ENCODE results near the gene COL5A1. TPM values are rescaled to one million over a fixed set of nuclear protein-coding genes. Genes with fewer than 3 reads are reported as not detected.

Gene COL5A1
- polyA plus RNA-seq, 5 donors, result 130 to 279 (median 160) TPM

- DNase-seq, result no peak
Observed at GRCh38 chr9:134813841-134814240, 172.2 kb downstream of the COL5A1 start.

DNA sequence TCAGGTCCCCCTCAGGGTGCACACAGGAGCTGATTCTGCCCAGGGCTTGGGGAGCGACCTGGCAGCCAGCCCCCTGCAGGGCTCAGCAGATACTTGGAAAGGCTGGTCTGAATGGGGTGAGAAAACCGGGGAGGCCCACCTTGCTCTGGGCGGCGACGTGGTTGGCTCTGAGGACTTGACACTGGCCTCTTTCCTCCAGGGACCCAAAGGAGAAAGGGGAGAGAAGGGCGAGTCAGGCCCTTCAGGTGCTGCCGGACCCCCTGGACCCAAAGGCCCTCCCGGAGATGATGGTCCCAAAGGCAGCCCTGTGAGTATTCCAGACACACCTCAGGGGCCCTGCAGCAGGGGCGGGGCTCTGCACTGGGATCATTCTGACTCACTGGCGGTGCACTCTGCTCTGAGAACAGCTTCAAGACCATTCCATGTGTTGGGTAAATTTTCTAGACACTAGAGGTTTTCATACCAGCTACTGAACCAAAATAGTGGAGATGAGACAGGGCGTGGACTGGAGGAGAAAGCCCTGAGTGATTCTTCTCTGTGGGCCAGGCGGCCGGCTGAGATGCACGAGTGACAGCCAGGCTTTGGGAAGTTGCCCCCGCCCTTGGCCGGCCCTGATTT, 173.1 kb downstream of the COL5A1 start:
- DNase-seq, result no peak

DNA sequence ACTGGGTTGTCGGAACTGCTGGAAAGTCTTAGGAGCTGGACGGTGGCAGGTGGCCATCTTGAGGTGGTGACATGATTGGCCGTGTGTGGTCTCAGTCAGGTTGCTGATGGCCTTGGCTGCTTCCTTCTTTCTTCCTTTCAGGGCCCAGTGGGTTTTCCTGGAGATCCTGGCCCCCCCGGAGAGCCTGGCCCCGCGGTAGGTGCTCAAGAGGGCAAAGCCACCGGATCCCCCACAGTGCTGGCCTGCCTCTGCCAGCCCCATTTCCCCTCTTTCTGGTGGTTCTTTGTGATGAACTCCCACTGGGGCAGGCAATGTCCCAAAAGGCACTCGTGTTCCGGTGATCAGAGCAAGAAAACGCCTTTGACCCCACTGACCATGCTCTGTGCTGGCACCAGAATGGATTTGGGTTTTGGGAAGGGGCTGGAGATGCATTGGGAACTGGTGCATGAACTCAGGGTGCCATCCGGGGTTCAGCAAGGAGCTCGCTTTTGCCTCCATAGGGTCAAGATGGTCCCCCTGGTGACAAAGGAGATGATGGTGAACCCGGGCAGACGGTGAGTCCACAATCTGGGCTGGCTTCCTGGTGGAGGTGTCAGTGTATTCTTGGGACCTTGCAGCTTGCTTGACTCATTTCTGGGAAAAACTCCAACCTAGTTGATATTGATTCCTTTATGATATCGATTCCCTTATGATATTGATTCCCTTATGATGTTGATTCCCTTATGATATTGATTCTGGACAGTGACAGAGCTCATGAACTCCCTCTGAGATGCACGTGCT, 174.0 kb downstream of the COL5A1 start:
- no peak for DNase-seq

DNA sequence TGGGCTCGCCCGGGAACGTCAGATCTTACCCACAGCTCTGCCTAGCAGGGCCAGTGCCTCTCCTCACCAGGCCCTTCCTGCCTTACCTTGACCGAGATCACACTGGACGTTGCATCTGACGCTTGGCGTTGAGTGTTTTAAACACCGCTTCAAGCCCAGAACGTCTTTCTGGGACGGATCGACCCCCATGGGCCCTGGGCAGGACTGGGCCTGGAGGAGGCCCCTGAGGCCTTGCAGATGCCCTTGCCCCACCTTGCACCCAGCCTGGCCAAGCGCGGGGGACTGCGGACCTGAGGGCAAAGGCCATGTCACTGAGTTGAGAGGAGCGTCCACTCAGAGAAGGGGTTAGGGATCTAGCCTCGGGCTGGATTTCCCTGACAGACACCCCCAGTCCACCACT, 174.7 kb downstream of the COL5A1 start:
- DNase-seq, result no peak

GRCh38 chr9:134818000-134818568, 176.5 kb downstream of the COL5A1 start:
- DNase-seq, result no peak

DNA sequence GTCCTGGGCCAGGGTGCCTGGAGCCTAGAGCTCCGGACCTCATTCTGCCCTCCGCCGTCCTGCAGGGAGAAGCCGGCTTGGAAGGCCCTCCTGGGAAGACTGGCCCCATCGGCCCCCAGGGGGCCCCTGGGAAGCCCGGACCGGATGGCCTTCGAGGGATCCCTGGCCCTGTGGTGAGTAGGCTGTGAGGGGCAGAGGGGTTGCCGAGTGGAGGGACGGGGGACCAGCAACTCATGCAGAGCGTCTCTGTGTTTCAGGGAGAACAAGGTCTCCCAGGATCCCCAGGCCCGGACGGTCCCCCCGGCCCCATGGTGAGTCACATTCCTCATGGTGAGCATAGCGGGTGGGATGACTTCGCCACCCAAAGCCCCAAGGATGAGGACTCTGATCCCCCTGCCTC, 177.0 kb downstream of the COL5A1 start:
- DNase-seq, result no peak

DNA sequence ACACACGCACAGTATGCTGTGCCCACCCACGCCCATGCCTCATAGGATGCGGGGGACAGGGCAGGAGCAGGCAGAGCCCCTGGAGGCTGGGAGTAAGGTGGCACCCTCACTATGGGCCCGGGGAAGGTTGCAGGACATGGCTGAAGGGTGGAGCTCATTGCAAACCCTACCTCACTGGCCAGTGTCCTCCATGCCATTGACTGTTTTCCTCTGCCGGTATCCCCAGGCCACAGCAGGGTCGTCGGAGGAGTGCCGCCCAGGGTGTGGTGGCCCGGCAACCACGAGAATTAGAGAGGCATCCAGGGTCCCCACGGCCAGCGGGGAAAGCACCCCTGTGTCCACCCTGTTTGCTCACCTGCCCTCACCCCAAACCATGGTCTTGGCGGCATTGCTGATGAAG, 179.3 kb downstream of the COL5A1 start:
- no peak for DNase-seq

GRCh38 chr9:134822541-134822940, 180.9 kb downstream of the COL5A1 start:
- no peak for DNase-seq

GRCh38 chr9:134823623-134824022, 182.0 kb downstream of the COL5A1 start:
- DNase-seq, result no peak

- DNase-seq, result no peak
Observed at GRCh38 chr9:134824583-134824982, 183.0 kb downstream of the COL5A1 start.

GRCh38 chr9:134825025-134825424, 183.4 kb downstream of the COL5A1 start:
- DNase-seq, result no peak

DNA sequence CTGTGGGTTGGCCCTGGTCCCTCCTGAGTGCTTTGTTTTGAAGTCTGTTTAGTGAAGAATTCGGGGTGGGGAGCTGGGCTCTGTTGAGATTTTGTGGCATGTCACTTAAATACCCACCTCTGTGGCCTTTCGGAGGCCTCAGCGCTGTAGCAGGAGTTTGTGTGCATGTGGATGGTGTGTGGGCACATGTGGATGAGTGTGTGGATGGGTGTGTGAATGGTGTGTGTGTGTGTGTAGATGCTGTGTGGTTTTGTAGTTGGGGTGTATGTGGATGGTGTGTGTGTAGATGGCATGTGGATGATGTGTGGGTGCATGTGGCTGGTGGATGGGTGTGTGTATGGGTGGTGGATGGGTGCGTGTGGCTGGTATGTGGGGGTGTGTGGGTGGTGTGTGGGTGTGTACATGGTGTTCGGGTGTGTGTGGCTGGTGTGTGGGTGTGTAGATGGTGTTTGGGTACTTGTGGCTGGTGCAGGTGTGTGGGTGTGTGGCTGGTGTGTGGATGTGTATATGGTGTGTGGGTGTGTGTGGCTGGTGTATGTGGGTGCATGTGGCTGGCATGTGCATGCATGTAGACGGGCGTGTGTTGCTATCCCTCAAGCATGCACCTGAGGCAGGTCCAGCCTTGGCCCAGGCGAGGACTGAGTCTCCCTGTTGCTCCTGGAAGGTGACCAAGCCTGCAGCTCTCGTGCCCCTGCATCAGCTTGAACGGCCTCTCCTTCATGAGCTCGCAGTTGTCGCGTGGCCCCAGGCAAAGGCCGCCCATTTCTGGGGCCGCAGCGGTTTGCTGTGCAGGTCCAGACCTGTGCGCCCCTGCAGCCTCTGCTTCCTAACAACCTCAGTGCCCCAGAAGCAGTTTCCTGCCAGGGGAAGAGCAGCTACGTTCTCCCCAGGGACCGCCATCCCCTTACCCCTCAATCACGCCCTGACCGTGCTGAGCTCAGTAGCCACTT, 185.0 kb downstream of the COL5A1 start:
- no peak for DNase-seq

DNA sequence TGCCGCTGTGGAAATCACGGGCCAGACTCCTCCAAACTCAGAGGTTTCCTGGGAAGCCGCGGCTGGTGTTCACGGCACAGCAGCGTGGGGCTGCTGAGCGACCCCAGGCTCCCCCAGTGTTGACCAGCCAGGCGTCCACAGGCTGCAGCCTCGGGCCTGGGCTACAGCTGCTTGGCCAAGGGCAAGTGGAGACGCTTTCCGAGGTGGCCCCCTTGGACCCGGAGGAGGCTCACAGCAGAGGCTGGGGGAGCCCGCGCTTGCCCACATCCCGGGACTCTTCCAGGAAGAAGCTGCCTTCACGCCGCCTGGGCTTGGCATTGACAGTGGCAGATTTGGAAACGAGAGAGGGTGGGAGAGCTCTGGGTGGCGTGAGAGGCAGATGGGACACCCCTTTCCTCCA, 186.0 kb downstream of the COL5A1 start:
- DNase-seq, result no peak

GRCh38 chr9:134827993-134828392, 186.4 kb downstream of the COL5A1 start:
- DNase-seq, result no peak

DNA sequence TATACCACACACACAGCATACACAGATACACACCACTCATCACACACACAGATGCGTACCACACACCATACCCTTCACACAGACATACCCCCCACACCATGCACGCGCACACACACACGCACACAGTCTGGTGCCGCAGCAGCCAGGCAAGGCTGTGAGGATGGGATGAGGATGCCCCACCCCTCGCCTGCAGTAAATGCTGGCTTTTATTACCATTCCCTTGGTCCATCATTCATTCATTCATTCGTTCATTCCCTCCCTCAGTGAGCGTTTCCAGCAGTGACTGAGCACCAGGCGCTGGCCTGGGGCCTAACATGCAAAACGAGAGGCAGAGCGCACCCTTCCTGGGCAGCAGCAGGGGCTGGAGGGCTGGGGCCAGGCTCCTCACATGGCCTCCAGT, 187.3 kb downstream of the COL5A1 start:
- no peak for DNase-seq

- no peak for DNase-seq
Observed at GRCh38 chr9:134829356-134829937, 187.8 kb downstream of the COL5A1 start.

DNA sequence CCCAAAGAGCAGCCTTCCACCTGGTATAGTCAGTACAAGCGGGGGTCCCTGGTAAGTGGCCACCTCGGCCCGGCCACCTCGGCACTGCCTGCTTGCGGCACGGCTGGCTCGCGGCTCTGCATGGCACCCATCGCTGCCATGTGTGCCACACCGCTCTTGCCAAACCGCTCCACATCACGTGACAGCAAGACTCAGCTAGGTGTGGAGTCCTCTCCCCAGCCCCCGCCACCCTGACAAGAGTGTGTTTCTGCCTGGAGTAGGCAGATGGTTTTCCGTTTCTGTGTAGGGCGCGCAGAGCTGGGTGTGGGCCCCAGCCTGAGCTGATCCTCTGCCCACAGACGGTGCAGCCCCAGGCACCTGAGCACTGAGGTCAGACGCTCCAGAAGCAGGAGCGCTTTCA, 188.5 kb downstream of the COL5A1 start:
- no peak for DNase-seq

DNA sequence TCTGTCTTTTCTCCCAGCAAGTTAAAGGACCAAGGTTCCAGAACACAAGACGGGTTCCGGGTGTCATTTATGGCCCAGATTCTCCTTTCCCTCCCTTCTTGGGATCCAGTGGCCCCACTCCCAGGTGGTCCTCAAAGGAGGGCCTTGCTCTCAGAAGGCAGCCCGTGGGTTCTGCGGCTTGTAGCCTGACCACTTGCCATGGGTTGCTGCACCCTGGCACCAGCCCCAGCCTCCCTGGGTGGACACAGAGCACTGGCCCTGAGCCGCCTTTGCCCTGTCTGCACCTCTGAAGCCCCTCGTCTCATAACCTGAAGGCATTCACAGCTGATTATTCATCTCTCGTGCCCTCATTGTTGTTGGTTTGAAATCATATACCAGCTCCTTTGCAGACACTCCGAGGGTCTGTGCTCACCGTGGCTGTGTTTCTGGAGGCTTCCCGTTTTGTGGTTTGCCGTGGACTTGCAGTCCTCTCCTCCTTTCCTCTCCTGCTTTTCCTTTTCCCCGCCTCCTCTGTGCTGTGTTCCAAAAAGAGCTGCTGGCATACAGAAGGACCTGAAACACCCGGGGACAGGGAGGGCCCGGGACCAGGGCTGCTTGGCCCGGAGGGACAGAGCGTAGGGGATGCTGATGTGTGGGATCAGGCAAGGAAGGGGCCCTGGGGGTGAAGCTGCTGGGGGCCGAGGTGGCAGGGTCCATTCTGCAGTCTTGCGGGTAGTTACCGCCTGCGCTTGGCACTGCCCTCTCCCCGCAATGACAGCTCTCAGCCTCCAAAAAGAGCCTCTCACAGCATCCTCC, 189.5 kb downstream of the COL5A1 start:
- DNase-seq, result no peak

DNA sequence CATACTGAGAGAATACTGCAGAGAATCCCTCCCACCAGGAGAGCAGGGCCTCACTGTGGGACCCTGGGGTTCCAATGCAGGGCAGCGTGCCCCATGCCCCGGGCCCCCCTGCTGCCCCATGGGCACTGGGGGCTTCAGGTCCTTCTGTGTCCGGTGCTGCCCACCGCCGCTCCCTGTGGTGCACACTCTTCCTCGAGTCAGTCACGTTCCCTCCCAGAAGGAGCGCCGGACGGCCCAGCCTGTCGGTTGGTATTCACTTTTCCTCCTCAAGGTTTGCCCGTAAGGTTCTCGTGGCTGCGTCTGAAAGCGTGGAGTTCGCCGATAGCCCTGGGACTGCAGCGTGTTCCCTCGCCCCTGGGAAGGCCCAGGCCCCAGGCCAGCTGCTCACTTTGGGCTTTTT, 190.9 kb downstream of the COL5A1 start:
- DNase-seq, result no peak

DNA sequence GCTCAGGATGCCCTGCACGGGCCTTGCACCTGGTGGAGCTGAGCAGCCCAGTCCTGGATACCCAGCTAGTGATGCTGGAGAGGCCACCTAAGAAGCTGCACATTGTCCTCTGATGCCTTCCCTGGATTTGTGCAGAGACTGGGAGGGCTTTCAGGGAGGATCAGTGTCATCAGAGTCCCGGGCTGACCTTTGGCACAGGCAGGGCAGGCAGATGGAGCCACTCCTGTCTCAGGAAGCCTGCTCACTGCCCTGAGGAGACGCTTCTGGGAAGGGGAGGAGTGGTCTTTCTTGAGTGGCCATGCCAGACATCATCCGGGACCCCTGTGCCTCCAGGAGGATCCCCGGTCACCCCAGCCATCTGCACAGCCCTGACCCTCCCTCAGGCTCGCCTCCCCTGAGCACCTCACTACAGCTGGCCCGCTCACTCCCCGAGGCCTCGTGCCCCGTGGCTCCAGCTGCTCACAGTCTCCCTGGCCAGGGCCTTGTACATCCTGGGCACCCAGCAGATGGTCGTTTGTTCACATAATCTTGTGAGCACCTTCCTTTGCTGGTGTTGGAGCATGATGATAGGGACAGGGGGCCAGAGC, 191.8 kb downstream of the COL5A1 start:
- no peak for DNase-seq

Data from right lung (tissue), 5 donors.